ENCODE measurements around the gene CRKL.

Gene CRKL

DNA sequence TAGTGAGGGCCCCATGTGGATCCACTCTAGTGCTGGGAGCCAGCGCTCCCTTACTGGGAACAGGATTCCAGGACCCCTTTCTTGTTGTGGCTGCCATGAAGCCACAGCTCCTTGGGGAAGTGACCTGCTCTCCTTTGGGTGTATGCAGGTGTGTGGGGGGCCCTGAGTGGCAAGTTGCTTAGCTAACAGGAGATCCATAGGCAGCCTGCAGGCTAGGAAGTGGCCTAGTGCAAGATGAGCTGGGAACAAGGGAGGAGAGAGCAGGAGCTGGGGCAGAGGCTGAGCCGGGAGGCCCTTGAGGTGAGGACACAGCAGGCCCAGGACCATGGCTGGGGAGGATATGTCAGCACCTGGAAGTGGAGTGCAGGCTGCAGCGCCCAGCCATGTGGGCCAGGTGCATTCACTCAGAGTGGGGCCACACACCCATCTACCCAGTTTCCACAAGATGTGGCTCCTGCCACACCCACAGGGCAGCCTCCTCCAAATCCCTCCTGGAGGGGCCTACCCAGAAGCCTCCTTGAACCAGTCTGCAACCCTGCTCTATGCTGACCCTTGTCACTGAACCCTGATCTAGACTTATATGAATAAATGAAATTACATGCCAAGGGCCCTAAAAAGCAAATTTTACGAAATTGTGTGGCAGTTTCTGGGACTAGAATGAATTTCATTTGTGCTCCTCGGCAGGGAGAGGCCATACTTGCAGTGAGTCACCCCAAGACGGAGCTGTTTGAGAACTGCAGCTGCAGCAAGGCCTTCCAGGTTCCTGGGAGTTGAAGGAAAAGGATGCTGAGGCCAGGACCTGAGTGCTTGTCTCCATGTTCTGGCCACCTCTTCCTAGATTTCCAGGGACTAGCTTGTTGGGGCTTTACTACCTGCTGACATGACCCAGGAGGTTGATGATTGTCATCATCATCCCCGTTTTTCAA, 81.5 kb downstream of the CRKL start:
- no peak for DNase-seq

DNA sequence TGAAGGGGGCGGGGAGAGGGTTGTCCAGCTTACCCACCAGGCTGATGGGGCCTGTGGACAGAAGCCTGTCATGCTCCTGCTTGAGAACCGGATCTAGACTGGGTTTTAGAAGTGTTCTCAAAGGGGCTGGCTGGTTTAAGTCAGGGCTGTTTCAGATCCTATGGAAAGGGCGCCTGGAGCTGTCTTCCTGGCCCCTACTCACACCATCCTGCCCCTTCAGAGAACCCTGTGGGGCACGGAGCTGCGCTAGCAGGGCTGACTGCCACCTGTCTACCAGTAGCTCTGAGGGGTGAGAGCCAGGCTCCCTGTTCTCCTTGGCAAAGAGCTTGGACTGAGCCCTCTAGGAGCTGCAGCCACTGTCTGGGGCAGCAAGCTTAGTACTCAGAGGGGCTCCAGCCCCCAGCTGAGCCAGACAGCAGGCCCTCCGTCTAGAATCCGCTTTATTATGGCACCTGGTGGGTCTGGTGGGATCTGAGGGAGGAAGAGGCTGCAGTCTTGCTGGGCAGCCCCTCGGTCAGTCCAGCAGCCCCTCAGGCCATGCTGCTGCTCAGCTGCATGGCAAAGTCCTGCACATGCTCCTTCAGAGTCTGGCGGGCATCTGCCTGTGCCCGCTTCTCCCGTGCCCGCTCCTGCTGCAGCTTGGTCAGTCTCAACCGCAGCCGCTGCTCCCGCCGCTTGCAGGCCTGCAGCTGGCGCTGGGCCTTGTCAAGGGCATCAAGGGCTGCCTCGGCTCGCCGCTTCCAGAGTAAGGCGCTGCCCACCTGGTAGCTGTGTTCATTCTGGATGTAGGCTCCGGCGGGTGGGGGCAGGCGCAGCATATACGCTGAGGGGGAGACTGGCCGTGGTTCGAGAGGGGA, 82.4 kb downstream of the CRKL start:
- DNase-seq, result no peak

DNA sequence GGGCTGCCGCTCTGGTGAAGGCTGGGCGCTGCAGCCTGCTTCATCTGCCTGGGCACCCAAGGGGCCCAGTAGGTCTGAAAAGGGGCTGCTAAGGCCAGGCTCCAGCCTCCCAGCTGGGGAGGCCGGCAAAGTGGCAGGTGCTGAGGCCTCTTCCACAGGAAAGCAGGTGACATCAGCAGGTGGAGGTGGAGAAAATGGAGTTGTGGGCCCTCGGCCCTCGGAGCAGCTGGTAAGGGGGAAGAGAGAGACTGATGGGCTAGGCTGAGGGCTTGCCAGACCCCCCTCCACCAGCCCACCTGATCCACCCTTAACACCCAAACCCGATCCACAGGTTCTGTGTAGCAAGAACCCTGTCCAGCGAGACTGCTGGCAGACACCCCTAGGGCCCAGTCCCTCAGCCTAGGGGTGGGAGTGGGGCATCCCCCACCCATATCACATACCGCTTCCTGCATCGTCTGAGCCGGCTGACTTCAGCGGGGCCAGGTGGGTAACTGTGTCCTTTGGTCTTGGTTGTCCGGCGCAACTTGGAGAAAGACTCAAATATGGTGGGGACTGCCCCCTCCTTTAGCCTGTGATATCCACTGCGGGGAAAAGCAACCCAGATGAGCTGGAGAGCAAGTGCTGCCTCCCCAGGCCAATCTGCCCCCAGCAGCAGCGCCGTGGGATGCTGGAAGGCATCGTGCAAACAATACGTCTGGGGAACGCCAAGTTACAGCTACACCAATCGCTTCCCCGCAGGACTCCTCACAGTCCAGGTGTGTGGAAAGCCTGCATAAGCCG, 83.2 kb downstream of the CRKL start:
- DNase-seq, result no peak

DNA sequence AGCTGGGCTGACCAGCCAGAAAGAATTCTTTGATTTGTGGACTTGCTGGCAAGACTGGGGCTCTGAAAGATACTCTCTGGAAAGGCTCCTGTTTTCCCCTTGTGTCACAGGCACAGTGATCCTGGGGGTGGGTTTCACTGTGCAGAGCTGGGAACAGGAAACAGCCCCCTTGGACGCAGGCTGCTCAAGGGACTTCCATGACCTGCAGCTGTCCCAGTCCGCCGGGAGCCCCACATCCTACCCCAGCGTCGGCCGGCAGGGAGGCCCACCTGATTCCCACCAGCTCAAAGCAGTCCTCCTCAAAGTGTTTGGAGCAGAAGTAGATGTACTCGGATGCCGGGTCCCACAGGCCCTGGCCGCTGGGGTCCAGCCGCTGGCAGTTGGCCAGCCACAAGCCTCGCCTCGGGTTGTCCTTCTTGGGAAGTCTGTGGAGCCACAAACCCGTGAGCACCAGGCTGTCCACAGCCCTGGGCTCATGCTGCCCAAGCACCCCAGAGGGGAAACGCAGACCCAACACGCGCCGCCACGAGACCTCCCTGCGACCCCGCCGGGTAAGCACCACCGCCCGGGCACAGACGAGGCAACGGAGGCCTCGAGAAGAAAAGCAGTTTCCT, 83.9 kb downstream of the CRKL start:
- no peak for DNase-seq

DNA sequence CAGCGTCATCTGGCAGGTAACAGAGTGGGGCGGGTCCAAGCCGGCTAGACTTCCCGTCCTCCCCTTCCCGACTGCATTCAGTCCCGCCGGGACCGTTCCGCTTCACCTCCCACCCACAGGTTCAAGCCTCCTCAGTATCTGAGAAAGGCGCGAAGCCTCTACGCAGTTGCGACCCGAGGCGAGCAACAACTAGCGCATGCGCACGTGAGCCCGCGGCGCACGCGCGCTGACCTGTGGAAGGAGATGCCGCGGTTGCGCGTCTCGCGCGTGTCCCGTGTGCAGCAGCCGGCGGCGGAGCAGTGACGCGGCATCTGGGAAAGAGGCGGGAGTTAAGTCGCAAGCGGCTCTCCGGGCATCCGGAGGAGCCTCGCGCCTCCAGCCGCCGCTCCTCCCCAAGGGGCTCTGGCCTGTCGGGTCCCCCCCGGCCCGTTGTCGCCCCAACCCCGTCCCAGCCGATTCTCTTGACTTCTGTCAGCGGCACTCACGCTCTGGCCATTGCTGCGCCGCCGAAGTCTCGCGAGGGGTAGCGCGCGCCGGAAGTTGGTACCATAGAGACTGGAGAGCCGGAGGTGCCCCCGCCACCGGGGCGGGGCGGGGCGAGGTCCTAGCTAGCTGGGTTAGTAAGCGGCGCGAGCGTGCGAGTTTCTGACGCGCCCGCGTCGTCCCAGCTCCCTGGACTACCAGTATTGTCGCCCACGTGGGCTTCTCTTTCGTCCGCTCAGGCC, 84.6 kb downstream of the CRKL start, which contains the start of gene THAP7:
THAP7 (minus strand) TSS at position 518 of the 725 bp plus-strand sequence; CDS start at position 311, 207 bp downstream.
- peak; percentile 96 for DNase-seq
